Tibial artery (tissue), 4 donors: ENCODE results near the gene KIAA0930.
A peak's percentile ranks its signal among the peaks of the same experiment; 100 is the strongest.

ENCODE experiments used
- DNase-seq, 2 donors: peaks; one replicate each; pipeline ENCODE4 v3.0.0-alpha.2; 2019
- H3K27ac ChIP-seq, 2 donors: fragments of 200-600 bp; sonication (generic) in 1 of 2; 1 replicate in 1 of 2; 2 replicates in 1 of 2; pipeline ENCODE4 v1.5.1; 2018 to 2019; ENCODE audit warnings: mild to moderate bottlenecking in 1 of 2
- H3K27me3 ChIP-seq, 2 donors: fragments of 200-600 bp; sonication (generic) in 1 of 2; one replicate each; pipeline versions ENCODE4 v1.5.1 to v1.6.0; 2016 to 2019
- H3K36me3 ChIP-seq, 3 donors: fragments of 200-600 bp; sonication (generic) in 2 of 3; one replicate each; pipeline ENCODE4 v1.5.1; 2016 to 2019; ENCODE audit warnings: mild to moderate bottlenecking in 2 of 3
- H3K4me1 ChIP-seq, 4 donors: fragments of 200-600 bp; sonication (generic) in 2 of 4; 1 replicate in 3 of 4; 2 replicates in 1 of 4; pipeline ENCODE4 v1.5.1; 2016 to 2019
- H3K4me3 ChIP-seq, 2 donors: fragments of 200-600 bp; sonication (generic) in 1 of 2; 1 replicate in 1 of 2; 2 replicates in 1 of 2; pipeline ENCODE4 v1.5.1; 2018 to 2019; ENCODE audit warnings: mild to moderate bottlenecking in 2 of 2
- H3K9me3 ChIP-seq, 3 donors: fragments of 200-600 bp; sonication (generic) in 1 of 3; one replicate each; pipeline ENCODE4 v1.5.1; 2016 to 2019
- intact Hi-C: fragments of 100-400 bp; cut with DNase I; formaldehyde crosslinking; loops from one replicate; pipeline ENCODE4 v1.15.0; 2023; ENCODE audit warnings: low total_unique reads
- TF ChIP-seq, protein P1 (sequence below), 2 experiments: fragments of 200-600 bp in 1 of 2; fragments of 450-650 bp in 1 of 2; IDR thresholded peaks; one replicate each; pipeline ENCODE4 v1.5.1; 2017 to 2019; ENCODE audit warnings: antibody characterized with exemption in 2 of 2, mild to moderate bottlenecking in 1 of 2, moderate library complexity in 1 of 2

The KIAA0930 gene

DNA sequence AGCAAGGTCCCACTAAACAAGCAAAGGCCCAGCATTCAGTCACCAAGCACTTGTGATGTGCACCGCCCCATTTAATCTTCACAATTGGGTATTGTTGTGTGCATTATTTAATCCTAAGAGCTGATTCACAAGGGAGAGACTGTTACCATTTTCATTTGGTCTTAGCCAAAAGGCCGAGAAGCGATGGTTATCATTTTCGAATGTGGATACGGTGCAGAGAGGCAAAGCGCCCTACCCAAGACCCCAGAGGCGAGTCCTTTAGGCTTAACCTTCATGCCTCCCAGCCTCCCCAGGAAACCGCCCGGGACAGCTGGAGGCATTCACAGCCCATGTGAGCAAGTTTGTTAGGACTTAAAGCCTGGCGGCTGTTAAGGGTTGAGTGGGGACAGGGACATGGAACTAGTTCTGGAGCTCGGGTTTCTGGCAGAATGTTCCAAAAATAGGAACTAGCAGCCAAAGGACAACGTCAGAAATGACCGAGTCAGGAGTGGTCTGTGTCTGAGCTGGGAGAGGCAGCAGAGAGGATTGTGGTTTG lies 31.0 kb upstream of the KIAA0930 start:
- peak; percentile 74 to 84 for DNase-seq
- H3K4me3 ChIP-seq, result no peak overlapping the region
- no peaks in the 10 kb centered on the region for H3K36me3 ChIP-seq
- no peaks in the 10 kb centered on the region for H3K9me3 ChIP-seq
- H3K27me3 ChIP-seq, result no peaks in the 10 kb centered on the region
- TF ChIP-seq, protein P1, sequence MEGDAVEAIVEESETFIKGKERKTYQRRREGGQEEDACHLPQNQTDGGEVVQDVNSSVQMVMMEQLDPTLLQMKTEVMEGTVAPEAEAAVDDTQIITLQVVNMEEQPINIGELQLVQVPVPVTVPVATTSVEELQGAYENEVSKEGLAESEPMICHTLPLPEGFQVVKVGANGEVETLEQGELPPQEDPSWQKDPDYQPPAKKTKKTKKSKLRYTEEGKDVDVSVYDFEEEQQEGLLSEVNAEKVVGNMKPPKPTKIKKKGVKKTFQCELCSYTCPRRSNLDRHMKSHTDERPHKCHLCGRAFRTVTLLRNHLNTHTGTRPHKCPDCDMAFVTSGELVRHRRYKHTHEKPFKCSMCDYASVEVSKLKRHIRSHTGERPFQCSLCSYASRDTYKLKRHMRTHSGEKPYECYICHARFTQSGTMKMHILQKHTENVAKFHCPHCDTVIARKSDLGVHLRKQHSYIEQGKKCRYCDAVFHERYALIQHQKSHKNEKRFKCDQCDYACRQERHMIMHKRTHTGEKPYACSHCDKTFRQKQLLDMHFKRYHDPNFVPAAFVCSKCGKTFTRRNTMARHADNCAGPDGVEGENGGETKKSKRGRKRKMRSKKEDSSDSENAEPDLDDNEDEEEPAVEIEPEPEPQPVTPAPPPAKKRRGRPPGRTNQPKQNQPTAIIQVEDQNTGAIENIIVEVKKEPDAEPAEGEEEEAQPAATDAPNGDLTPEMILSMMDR (IDR thresholded peaks at IDR 0.05), result no peak
- H3K4me1 ChIP-seq, result peaks cover 3 to 43% (median 30%) of the 10 kb centered on the region in 4 donors
- intact Hi-C loops, result loop anchor here (2.0 kb wide), 1 partner anchor 47 kb away; no protein-coding TSS in a partner anchor
- peak overlapping the region; percentile 63 to 66 for H3K27ac ChIP-seq

DNA sequence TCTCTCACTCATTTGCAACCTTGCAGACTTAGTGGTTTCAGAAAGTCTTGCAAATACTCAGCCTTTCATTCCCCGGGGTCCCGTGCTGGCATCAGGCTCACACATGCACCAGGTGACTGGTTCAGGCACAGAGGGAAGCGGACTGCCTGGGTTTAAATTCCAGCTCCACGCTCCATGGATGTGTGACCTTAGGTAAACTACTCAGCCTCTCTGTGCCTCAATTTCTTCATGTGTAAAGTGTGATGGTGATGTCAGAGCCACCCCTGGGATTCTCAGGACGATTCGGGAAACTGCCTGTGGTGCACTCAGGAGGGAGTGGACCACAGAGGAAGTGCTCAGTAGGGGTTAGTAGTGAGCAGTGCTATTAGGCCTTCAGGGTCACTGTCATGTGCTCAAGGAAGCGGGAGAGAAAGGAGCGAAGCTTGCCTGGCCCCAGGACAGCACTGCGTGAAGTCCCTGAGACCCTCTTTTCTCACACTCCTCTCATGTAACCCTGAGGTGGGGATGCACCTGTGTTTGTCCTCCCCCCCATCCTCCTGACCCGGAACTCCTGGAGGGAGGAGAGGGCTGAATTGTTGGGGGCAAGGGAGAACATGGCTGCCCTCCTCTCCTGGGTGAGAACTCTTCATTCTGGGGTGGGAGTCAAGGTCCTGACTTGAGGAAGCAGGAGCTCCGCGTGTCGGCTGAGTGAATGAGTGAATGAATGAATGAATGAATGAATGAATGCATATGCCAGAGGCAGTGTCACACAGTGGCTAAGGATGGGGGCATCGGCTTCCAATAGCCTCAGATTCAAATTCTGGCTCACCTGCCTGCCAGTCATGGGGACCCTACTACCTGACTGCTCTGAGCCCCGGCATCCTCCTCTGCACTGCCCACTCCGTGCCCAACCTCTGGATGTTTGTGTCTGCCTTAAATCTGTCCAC lies 29.7 kb upstream of the KIAA0930 start:
- intact Hi-C loops, result loop anchor here (2.0 kb wide), 1 partner anchor 48 kb away; no protein-coding TSS in a partner anchor
- TF ChIP-seq, protein P1 (IDR thresholded peaks at IDR 0.05), result no peak

DNA sequence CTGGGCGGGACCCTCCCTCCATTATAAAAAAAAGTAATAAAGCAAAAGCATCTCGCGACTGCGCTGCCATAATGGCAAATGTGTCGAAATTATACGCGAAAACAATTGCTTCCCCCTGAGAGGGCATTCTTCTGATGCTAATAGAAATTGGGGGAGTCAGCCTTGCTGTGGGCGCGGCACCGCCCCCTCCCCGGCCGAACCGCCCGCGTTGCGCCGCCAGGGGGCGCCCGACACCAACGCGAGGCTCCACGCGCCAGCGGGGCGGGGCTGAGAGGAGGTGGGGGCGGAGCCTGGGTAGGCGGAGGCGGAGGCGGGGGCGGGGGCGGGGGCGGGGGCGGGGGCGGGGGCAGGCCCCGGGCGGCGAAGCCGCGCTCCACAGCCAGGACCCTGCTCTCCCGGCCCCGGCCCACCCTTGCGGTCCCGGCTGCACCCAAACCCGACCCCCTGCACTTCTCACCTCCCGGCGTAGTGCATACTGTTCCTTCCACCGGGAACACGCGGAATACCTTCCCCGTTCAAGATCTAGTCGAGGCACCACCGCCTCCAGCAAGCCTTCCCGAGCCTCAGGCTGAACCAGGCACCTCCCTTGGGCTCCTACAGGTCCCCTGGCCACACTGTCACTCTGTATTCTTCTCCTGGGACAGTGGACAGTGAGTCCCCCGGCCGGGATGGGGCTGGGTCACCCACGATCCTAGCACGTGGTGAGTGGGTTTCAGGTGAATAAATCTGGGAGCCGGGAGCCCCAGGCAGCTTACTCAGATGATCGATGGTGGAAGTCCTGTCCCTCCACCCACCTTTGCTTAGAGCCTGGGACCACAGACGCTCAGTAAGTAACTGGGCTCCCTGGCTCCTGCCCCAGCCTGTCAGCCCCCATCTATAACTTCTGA lies 28.5 kb upstream of the KIAA0930 start:
- TF ChIP-seq, protein P1 (IDR thresholded peaks at IDR 0.05), result peak; percentile 89 to 97
- peak overlapping the region; percentile 64 to 69 for H3K27ac ChIP-seq
- H3K27me3 ChIP-seq, result no peaks in the 10 kb centered on the region
- no peaks in the 10 kb centered on the region for H3K36me3 ChIP-seq
- H3K4me3 ChIP-seq, result peak overlapping the region; percentile 55
- DNase-seq, result peak; percentile 79 to 85
- H3K4me1 ChIP-seq, result peaks cover 3 to 43% (median 30%) of the 10 kb centered on the region in 4 donors
- no peaks in the 10 kb centered on the region for H3K9me3 ChIP-seq
- intact Hi-C loops, result loop anchor here (2.0 kb wide), 2 partner anchors 166 to 288 kb away; no protein-coding TSS in a partner anchor

More for the DNA sequence above, 29.7 kb upstream of the KIAA0930 start:
- no peak overlapping the region for H3K4me3 ChIP-seq
- DNase-seq, result no peak
- peak overlapping the region in 1 of 2 donors; percentile 66 for H3K27ac ChIP-seq
- H3K9me3 ChIP-seq, result no peaks in the 10 kb centered on the region
- H3K27me3 ChIP-seq, result no peaks in the 10 kb centered on the region
- peaks cover 3 to 43% (median 30%) of the 10 kb centered on the region in 4 donors for H3K4me1 ChIP-seq
- no peaks in the 10 kb centered on the region for H3K36me3 ChIP-seq

DNA sequence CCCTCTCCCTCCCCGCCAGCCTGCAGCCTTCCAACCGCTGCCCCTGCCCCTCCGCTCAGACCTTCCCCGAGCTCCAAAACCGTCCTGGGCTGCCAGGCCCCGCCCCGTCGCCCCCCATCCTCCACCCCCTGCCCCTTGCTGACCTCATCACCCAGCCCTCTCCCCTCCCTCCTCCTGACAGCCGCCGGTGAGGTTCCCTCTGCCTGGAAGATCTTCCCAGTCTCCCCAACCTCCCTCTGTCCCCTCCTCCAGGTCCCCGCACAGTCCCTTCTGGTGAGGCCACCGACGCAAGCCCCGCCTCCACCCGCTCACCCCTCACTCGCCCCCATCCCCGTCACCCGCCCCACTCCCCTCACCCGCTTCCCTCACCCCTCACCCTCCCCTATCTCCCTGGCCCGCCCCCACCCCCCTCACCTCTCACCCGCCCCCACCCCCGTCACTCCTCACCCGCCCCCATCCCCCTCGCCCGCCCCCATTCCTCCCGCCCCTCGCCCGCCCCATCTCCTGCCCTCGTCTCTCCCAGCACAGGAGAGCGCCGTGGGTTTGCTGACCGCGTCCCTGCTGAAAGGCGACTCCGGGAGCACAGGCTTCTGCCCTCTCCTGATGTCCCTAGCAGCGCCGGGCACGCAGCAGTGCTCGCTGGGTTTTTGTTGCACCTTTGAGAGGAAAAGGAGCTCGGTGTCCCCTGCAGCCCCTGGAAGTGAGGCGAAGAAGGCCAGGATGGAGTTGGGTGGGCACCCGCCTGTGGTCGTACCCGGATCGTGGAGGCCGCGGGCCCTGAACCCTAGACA lies 27.7 kb upstream of the KIAA0930 start:
- H3K27ac ChIP-seq, result peak overlapping the region; percentile 64 to 69

More for the DNA sequence above, 27.7 kb upstream of the KIAA0930 start:
- Histone ChIP-seq H3K4me3 (peak overlapping the region; percentile 55), H3K36me3 (no peaks in the 10 kb centered on the region), H3K4me1 (peaks cover 3 to 51% (median 33%) of the 10 kb centered on the region in 4 donors), H3K27me3 (no peaks in the 10 kb centered on the region), H3K9me3 (no peaks in the 10 kb centered on the region)
- intact Hi-C loops, result loop anchor here (2.0 kb wide), 2 partner anchors 166 to 288 kb away; no protein-coding TSS in a partner anchor
- no peak for DNase-seq
- TF ChIP-seq, protein P1 (IDR thresholded peaks at IDR 0.05), result no peak
